GM23338 (cell line): ENCODE results near the gene CLRN2.

ENCODE experiments used
- CREB1 ChIP-seq: fragments of 250-450 bp; sonication (Bioruptor Pico); IDR thresholded peaks from 2 replicates; pipeline ENCODE4 v1.5.0; 2020; ENCODE audit warnings: low read depth, mild to moderate bottlenecking, moderate library complexity
- CTCF ChIP-seq, 2 experiments: fragments of 200-600 bp in 1 of 2; sonication (generic) in 1 of 2; conservative IDR thresholded peaks; 2 replicates each; pipeline versions ENCODE4 v1.5.1 to v1.6.1; 2016 to 2017; ENCODE audit warnings: antibody characterized with exemption in 2 of 2, low read depth in 2 of 2, mild to moderate bottlenecking in 2 of 2, moderate library complexity in 1 of 2
- EZH2 ChIP-seq: fragments of 200-600 bp; sonication (generic); IDR thresholded peaks from one replicate; pipeline ENCODE4 v1.8.0; 2017; ENCODE audit warnings: antibody characterized with exemption, mild to moderate bottlenecking, low read depth; ENCODE audit not compliant: unreplicated experiment
- EZH2phosphoT487 ChIP-seq: fragments of 200-600 bp; sonication (generic); IDR thresholded peaks from one replicate; pipeline ENCODE4 v1.8.1; 2018; ENCODE audit warnings: antibody characterized with exemption; ENCODE audit not compliant: unreplicated experiment
- JUNB ChIP-seq: IDR thresholded peaks from one replicate; pipeline ENCODE4 v1.6.1; 2016; ENCODE audit warnings: antibody characterized with exemption; ENCODE audit not compliant: unreplicated experiment
- POLR2AphosphoS5 ChIP-seq: IDR thresholded peaks from 2 replicates; pipeline ENCODE4 v1.6.1; 2016; ENCODE audit warnings: antibody characterized with exemption, low read depth
- REST ChIP-seq: IDR thresholded peaks from one replicate; pipeline ENCODE4 v1.6.1; 2018; ENCODE audit warnings: antibody characterized with exemption; ENCODE audit not compliant: unreplicated experiment

GRCh38 chr4:17550549-17550948 is 35.6 kb downstream of the CLRN2 start:
- no peak for TF ChIP-seq CTCF (conservative IDR thresholded peaks at IDR 0.05; ENCODE audit: low read depth in 2 of 2)
- TF ChIP-seq CREB1 (CRISPR knock-in tag) = no peak
- no peak for TF ChIP-seq EZH2
- no peak for TF ChIP-seq JUNB
- no peak for TF ChIP-seq EZH2phosphoT487
- no peak for TF ChIP-seq POLR2AphosphoS5
- no peak for TF ChIP-seq REST
